NT2/D1 (cell line): ENCODE results near the gene SLC25A13.

Experiments
- SUZ12 ChIP-seq: IDR thresholded peaks from 2 replicates; pipeline ENCODE4 v1.6.1; 2011; ENCODE audit not compliant: insufficient read length, insufficient read depth; ENCODE audit errors: extremely low read depth
- ZNF274 ChIP-seq: IDR thresholded peaks from 2 replicates; pipeline ENCODE4 v1.6.1; 2011; ENCODE audit warnings: mild to moderate bottlenecking, low read depth, low read length

- no peak for TF ChIP-seq SUZ12
- TF ChIP-seq ZNF274: no peak
These were observed 80.0 kb downstream of the SLC25A13 start for GRCh38 chr7:96241855-96242254.
